ENCODE data around the gene YWHAH. TPM values are rescaled to one million over a fixed set of nuclear protein-coding genes. Genes with fewer than 3 reads are reported as not detected.

YWHAH gene
- total and polyA plus RNA-seq, 9 of the 15 experiments (the other 6 are each of a cell fraction or from before 2014, with no cell fraction given): 32.0 to 177 (median 114) TPM

- Histone ChIP-seq H3K9me3 (replicated peaks; ENCODE audit: control insufficient read depth, insufficient read depth, low read depth, low read length) (no peaks in the 10 kb centered on the region), H3K27ac (ENCODE audit: extremely low read depth, low read depth, low read length) (no peak overlapping the region), H3K9ac (ENCODE audit: insufficient read depth in 1 of 2, low read depth in 2 of 2, low read length in 2 of 2) (no peak overlapping the region), H4K20me1 (replicated peaks; ENCODE audit: control insufficient read depth, insufficient read depth, low read length) (no peaks in the 10 kb centered on the region), H3K9me1 (ENCODE audit: control insufficient read depth, insufficient read depth, low read length) (no peaks in the 10 kb centered on the region), H3K79me2 (ENCODE audit: control insufficient read depth, insufficient read depth, low read length) (no peaks in the 10 kb centered on the region), H2AFZ (ENCODE audit: low read depth, low read length) (no peak overlapping the region), H3K27me3 (ENCODE audit: control insufficient read depth in 2 of 2, insufficient read depth in 2 of 2, low read length in 2 of 2) (no peaks in the 10 kb centered on the region), H3K36me3 (ENCODE audit: control insufficient read depth, insufficient read depth, low read length) (no peaks in the 10 kb centered on the region), H3K4me3 (no peak overlapping the region), H3K4me1 (replicated peaks in 1 of 2; ENCODE audit: control insufficient read depth in 2 of 2, insufficient read depth in 2 of 2, low read length in 2 of 2) (peaks cover 11% of the 10 kb centered on the region in 2 experiments; a peak in 3 of 5 replicates), H3K4me2 (ENCODE audit: insufficient read depth, low read length) (no peak overlapping the region)
- ATAC-seq: peak; percentile 83
- peak; percentile 77 for FAIRE-seq
- DNase-seq (ENCODE audit: extremely low read depth in 1 of 4, low spot score in 3 of 4): peak in 3 of 4 experiments; percentile 81 to 83 (median 81)
- intact Hi-C loops (cut with micrococcal nuclease): no loop called here
- ChIA-PET POLR2A (no interaction called here), CTCF (ENCODE audit: low intra/inter-chr PET ratio) (no interaction called here)
- in situ Hi-C loops (cut with MboI): no loop called here
- no peak for TF ChIP-seq SPI1 (IDR thresholded peaks at IDR 0.05; ENCODE audit: borderline replicate concordance, low read depth, low read length)
- no peak for TF ChIP-seq ELF4 (CRISPR knock-in tag; IDR thresholded peaks at IDR 0.05)
- TF ChIP-seq FOS (IDR thresholded peaks at IDR 0.05; ENCODE audit: extremely low read depth, insufficient read length): peak; percentile 8
- TF ChIP-seq, protein P1, sequence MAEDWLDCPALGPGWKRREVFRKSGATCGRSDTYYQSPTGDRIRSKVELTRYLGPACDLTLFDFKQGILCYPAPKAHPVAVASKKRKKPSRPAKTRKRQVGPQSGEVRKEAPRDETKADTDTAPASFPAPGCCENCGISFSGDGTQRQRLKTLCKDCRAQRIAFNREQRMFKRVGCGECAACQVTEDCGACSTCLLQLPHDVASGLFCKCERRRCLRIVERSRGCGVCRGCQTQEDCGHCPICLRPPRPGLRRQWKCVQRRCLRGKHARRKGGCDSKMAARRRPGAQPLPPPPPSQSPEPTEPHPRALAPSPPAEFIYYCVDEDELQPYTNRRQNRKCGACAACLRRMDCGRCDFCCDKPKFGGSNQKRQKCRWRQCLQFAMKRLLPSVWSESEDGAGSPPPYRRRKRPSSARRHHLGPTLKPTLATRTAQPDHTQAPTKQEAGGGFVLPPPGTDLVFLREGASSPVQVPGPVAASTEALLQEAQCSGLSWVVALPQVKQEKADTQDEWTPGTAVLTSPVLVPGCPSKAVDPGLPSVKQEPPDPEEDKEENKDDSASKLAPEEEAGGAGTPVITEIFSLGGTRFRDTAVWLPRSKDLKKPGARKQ (CRISPR knock-in tag; IDR thresholded peaks at IDR 0.05): no peak
- 0 out of 4 replicates have a peak, but pooled peaks of 1 of the 2 experiments have one; percentile 6 for TF ChIP-seq KDM1A (IDR thresholded peaks at IDR 0.05)
- peak; percentile 51; the same call in 1 of the 2 replicates for TF ChIP-seq GATA2 (CRISPR knock-in tag; IDR thresholded peaks at IDR 0.05)
- TF ChIP-seq, protein P2, sequence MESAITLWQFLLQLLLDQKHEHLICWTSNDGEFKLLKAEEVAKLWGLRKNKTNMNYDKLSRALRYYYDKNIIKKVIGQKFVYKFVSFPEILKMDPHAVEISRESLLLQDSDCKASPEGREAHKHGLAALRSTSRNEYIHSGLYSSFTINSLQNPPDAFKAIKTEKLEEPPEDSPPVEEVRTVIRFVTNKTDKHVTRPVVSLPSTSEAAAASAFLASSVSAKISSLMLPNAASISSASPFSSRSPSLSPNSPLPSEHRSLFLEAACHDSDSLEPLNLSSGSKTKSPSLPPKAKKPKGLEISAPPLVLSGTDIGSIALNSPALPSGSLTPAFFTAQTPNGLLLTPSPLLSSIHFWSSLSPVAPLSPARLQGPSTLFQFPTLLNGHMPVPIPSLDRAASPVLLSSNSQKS (CRISPR knock-in tag; IDR thresholded peaks at IDR 0.05): no peak
- TF ChIP-seq RFX1 (IDR thresholded peaks at IDR 0.05): peak; percentile 89
- 0 out of 2 replicates have a peak, but pooled peaks have one; percentile 19 for TF ChIP-seq CTBP1 (IDR thresholded peaks at IDR 0.05; ENCODE audit: borderline replicate concordance)
- peak; percentile 38 for TF ChIP-seq NFYB (IDR thresholded peaks at IDR 0.05; ENCODE audit: extremely low read depth, insufficient read length)
- peak in 1 of 2 experiments; percentile 65; a peak in 2 of 4 replicates for TF ChIP-seq RCOR1 (IDR thresholded peaks at IDR 0.05; ENCODE audit: borderline replicate concordance in 1 of 2, low read depth in 2 of 2, low read length in 2 of 2)
- TF ChIP-seq, protein P3, sequence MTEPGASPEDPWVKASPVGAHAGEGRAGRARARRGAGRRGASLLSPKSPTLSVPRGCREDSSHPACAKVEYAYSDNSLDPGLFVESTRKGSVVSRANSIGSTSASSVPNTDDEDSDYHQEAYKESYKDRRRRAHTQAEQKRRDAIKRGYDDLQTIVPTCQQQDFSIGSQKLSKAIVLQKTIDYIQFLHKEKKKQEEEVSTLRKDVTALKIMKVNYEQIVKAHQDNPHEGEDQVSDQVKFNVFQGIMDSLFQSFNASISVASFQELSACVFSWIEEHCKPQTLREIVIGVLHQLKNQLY (CRISPR knock-in tag; conservative IDR thresholded peaks at IDR 0.05): no peak
- TF ChIP-seq ZNF695 (CRISPR knock-in tag; IDR thresholded peaks at IDR 0.05): no peak
- TF ChIP-seq RBM25 (IDR thresholded peaks at IDR 0.05; ENCODE audit: low read depth, low read length, severe bottlenecking): peak; percentile 11
- TF ChIP-seq SREBF2 (CRISPR knock-in tag; IDR thresholded peaks at IDR 0.05): no peak
- BruUV-seq (replicated peaks): no TSS peak
Measured at GRCh38 chr22:31926969-31927368, 17.4 kb upstream of the YWHAH start.
